H1 (cell line): ENCODE results near the gene CAMKK2. TPM values are rescaled to one million over a fixed set of nuclear protein-coding genes. Genes with fewer than 3 reads are reported as not detected.

Experiments used
- CTCF ChIA-PET: fragments of 300-600 bp; sonication (Branson Sonifier 250); formaldehyde crosslinking; loops from one replicate; lab custom pipeline; 2021; ENCODE audit not compliant: partially characterized antibody; lab: Charles Lee
- POLR2A ChIA-PET: fragments of 300-600 bp; sonication (Branson Sonifier 250); formaldehyde crosslinking; loops from one replicate; lab custom pipeline; 2021; ENCODE audit warnings: inconsistent platforms; ENCODE audit not compliant: partially characterized antibody; lab: Charles Lee
- DNase-seq, 2 experiments: peaks; one replicate each; pipeline versions ENCODE4 v3.0.0 to v3.0.0-alpha.2; 2010 to 2022; ENCODE audit warnings: low spot score in 2 of 2, low read depth in 1 of 2, mixed read lengths in 1 of 2
- FAIRE-seq: peaks from 2 replicates; lab custom pipeline; 2011; peaks lifted over from hg19 to GRCh38; lab: Jason Lieb, UNC
- H2AFZ ChIP-seq: 2 replicates; pipeline ENCODE4 v1.8.1; 2012; ENCODE audit warnings: low read length, inconsistent platforms
- H2AK5ac ChIP-seq: 2 replicates; pipeline ENCODE4 v1.6.1; 2013; ENCODE audit warnings: low read depth, low read length
- H2BK120ac ChIP-seq: replicated peaks from 2 replicates; pipeline ENCODE3; 2013; ENCODE audit warnings: low read depth, low read length, inconsistent platforms
- H2BK12ac ChIP-seq: 2 replicates; pipeline ENCODE4 v1.6.1; 2013; ENCODE audit warnings: low read depth, low read length
- H2BK15ac ChIP-seq: 2 replicates; pipeline ENCODE4 v1.6.1; 2013; ENCODE audit warnings: low read length
- H2BK20ac ChIP-seq: 2 replicates; pipeline ENCODE4 v1.6.1; 2013; ENCODE audit warnings: low read length
- H2BK5ac ChIP-seq: 2 replicates; pipeline ENCODE4 v1.6.1; 2013; ENCODE audit warnings: low read depth, low read length
- H3K14ac ChIP-seq: 2 replicates; pipeline ENCODE4 v1.6.1; 2013; ENCODE audit warnings: inconsistent platforms; ENCODE audit not compliant: insufficient read length
- H3K18ac ChIP-seq: 2 replicates; pipeline ENCODE4 v1.6.1; 2013; ENCODE audit warnings: low read length; ENCODE audit errors: extremely low read depth
- H3K23ac ChIP-seq: 2 replicates; pipeline ENCODE4 v1.6.1; 2013; ENCODE audit warnings: inconsistent platforms; ENCODE audit not compliant: insufficient read length
- H3K23me2 ChIP-seq: 2 replicates; pipeline ENCODE4 v1.6.1; 2013; ENCODE audit warnings: low read depth, low read length
- H3K27ac ChIP-seq: 2 replicates; pipeline ENCODE4 v1.6.1; 2011; ENCODE audit warnings: low read depth, low read length, inconsistent platforms
- H3K27me3 ChIP-seq, 4 experiments: replicated peaks in 1 of 4; 1 replicate in 1 of 4; 2 replicates in 3 of 4; pipeline versions ENCODE4 v1.6.1 to v1.8.1; 2011 to 2013; ENCODE audit warnings: low read length in 3 of 4, mild to moderate bottlenecking in 3 of 4, inconsistent platforms in 2 of 4, mixed read lengths in 2 of 4, moderate library complexity in 1 of 4; ENCODE audit not compliant: control insufficient read depth in 3 of 4, insufficient read depth in 3 of 4; ENCODE audit errors: extremely low read depth in 1 of 4
- H3K36me3 ChIP-seq, 4 experiments: 2 replicates each; pipeline versions ENCODE4 v1.6.1 to v1.8.1; 2011 to 2013; ENCODE audit warnings: mild to moderate bottlenecking in 4 of 4, low read length in 3 of 4, moderate library complexity in 2 of 4, control low read depth in 1 of 4, inconsistent platforms in 1 of 4; ENCODE audit not compliant: insufficient read depth in 4 of 4, control insufficient read depth in 2 of 4
- H3K4ac ChIP-seq: replicated peaks from 2 replicates; pipeline ENCODE3; 2013; ENCODE audit warnings: low read length, low read depth, mixed read lengths, inconsistent platforms; ENCODE audit not compliant: insufficient read length
- H3K4me1 ChIP-seq, 4 experiments: replicated peaks in 1 of 4; 1 replicate in 1 of 4; 2 replicates in 3 of 4; pipeline versions ENCODE4 v1.6.1 to v1.8.1; 2011 to 2013; ENCODE audit warnings: low read length in 3 of 4, inconsistent platforms in 2 of 4, mixed read lengths in 1 of 4; ENCODE audit not compliant: insufficient read depth in 4 of 4, control insufficient read depth in 3 of 4
- H3K4me2 ChIP-seq, 2 experiments: 2 replicates each; pipeline versions ENCODE4 v1.6.1 to v1.8.1; 2011 to 2013; ENCODE audit warnings: low read depth in 2 of 2, low read length in 2 of 2, control low read depth in 1 of 2, inconsistent platforms in 1 of 2, mild to moderate bottlenecking in 1 of 2; ENCODE audit not compliant: insufficient read depth in 1 of 2
- H3K4me3 ChIP-seq, 4 experiments: fragments of 200-600, 300-600 bp in 1 of 4; sonication (generic), shearing (Covaris generic), sonication (Bioruptor Twin) in 1 of 4; 2 replicates each; pipeline versions ENCODE4 v1.5.1 to v1.8.1; 2011 to 2016; ENCODE audit warnings: low read length in 4 of 4, low read depth in 3 of 4, control low read depth in 2 of 4, inconsistent platforms in 2 of 4, mild to moderate bottlenecking in 2 of 4, mixed read lengths in 1 of 4, moderate library complexity in 1 of 4; ENCODE audit not compliant: insufficient read depth in 2 of 4; ENCODE audit errors: extremely low read depth in 1 of 4
- H3K56ac ChIP-seq: replicated peaks from 2 replicates; pipeline ENCODE3; 2013; ENCODE audit warnings: low read depth, mild to moderate bottlenecking, mixed read lengths, low read length, inconsistent platforms; ENCODE audit not compliant: insufficient read length
- H3K79me1 ChIP-seq: 2 replicates; pipeline ENCODE4 v1.6.1; 2013; ENCODE audit warnings: low read depth, low read length, control low read depth
- H3K79me2 ChIP-seq, 2 experiments: 2 replicates each; pipeline versions ENCODE4 v1.6.1 to v1.8.1; 2012 to 2013; ENCODE audit warnings: low read length in 2 of 2, mild to moderate bottlenecking in 2 of 2, inconsistent platforms in 1 of 2; ENCODE audit not compliant: insufficient read depth in 2 of 2, control insufficient read depth in 1 of 2
- H3K9ac ChIP-seq, 4 experiments: replicated peaks in 1 of 4; 1 replicate in 1 of 4; 2 replicates in 3 of 4; pipeline versions ENCODE4 v1.6.1 to v1.8.1; 2011 to 2013; ENCODE audit warnings: low read depth in 3 of 4, low read length in 3 of 4, control low read depth in 2 of 4, mild to moderate bottlenecking in 2 of 4, moderate library complexity in 2 of 4, inconsistent platforms in 1 of 4; ENCODE audit errors: extremely low read depth in 1 of 4
- H3K9me3 ChIP-seq, 2 experiments: 2 replicates each; pipeline versions ENCODE4 v1.6.1 to v1.8.1; 2012 to 2013; ENCODE audit warnings: mild to moderate bottlenecking in 2 of 2, moderate library complexity in 2 of 2, control low read depth in 1 of 2, inconsistent platforms in 1 of 2, low read depth in 1 of 2, low read length in 1 of 2, mixed read lengths in 1 of 2; ENCODE audit not compliant: insufficient read depth in 2 of 2
- H4K20me1 ChIP-seq, 2 experiments: replicated peaks in 1 of 2; 2 replicates each; pipeline versions ENCODE3 to v1.8.1; 2011 to 2013; ENCODE audit warnings: inconsistent platforms in 2 of 2, low read length in 2 of 2, mild to moderate bottlenecking in 1 of 2; ENCODE audit not compliant: insufficient read depth in 2 of 2, control insufficient read depth in 1 of 2
- H4K5ac ChIP-seq: 2 replicates; pipeline ENCODE4 v1.6.1; 2013; ENCODE audit warnings: low read length, low read depth, mixed read lengths, inconsistent platforms; ENCODE audit not compliant: insufficient read length
- H4K8ac ChIP-seq: 2 replicates; pipeline ENCODE4 v1.8.0; 2013; ENCODE audit warnings: mild to moderate bottlenecking, moderate library complexity, low read length, inconsistent platforms; ENCODE audit not compliant: insufficient read depth; ENCODE audit errors: extremely low read depth
- H4K91ac ChIP-seq: replicated peaks from 2 replicates; pipeline ENCODE3; 2013; ENCODE audit warnings: low read length, mixed read lengths, inconsistent platforms; ENCODE audit not compliant: insufficient read length
- GTF2F1 ChIP-seq: IDR thresholded peaks from 2 replicates; pipeline ENCODE4 v1.6.1; 2012; ENCODE audit warnings: low read depth, low read length, improper control_type of control experiment, borderline replicate concordance
- POU5F1 ChIP-seq: IDR thresholded peaks from 2 replicates; pipeline ENCODE4 v1.6.1; 2011; ENCODE audit warnings: low read depth, mild to moderate bottlenecking, low read length, moderate library complexity
- SAP30 ChIP-seq: fragments of 300-600 bp; sonication (generic); IDR thresholded peaks from 2 replicates; pipeline ENCODE4 v1.7.1; 2012; ENCODE audit warnings: low read length, moderate library complexity, mild to moderate bottlenecking, inconsistent platforms; ENCODE audit not compliant: insufficient read depth, insufficient replicate concordance
- TAF1 ChIP-seq: IDR thresholded peaks from 2 replicates; pipeline ENCODE4 v1.6.1; 2011; ENCODE audit warnings: mild to moderate bottlenecking, low read depth, low read length
- WGBS, 2 experiments: shearing (Covaris generic) in 1 of 2; methylation state at CpG; one replicate each; pipeline versions ENCODE4 v1.1.6 to v1.1.7; 2013 to 2015; ENCODE audit warnings: low lambda C conversion rate in 2 of 2, mixed read lengths in 2 of 2, inconsistent platforms in 1 of 2, low coverage in 1 of 2, missing lambda C conversion rate in 1 of 2; ENCODE audit not compliant: insufficient replicate concordance in 2 of 2, insufficient coverage in 1 of 2, insufficient read length in 1 of 2; ENCODE audit errors: extremely low coverage in 1 of 2, missing lambda C conversion rate in 1 of 2; 5-methylcytosine and 5-hydroxymethylcytosine counted together
- polyA plus RNA-seq, 7 experiments: library from polyadenylated mRNA; depleted of rRNA in 3 of 7; stranded (reverse) in 5 of 7; unstranded in 2 of 7; fragments of >200 nt in 5 of 7; fragments of 200-250 nt in 2 of 7; gene quantifications; 1 replicate in 5 of 7; 2 replicates in 1 of 7; 4 replicates in 1 of 7; pipeline versions ENCODE4 v1.2.1 to v1.2.3, GENCODE V29; 2011 to 2013; ENCODE audit warnings: missing spikeins in 2 of 7, mixed read lengths in 2 of 7
- total RNA-seq: library from RNA; stranded (reverse); fragmentation: NEBNext Ultra II Directional; extraction: Animal tissue kit (Norgen Biotek cat#: 25700); gene quantifications from 2 replicates; pipeline ENCODE4 v1.2.1, GENCODE V29; 2021
- TF ChIP-seq, protein P1 (sequence below): IDR thresholded peaks from 2 replicates; pipeline ENCODE4 v1.6.1; 2012; ENCODE audit warnings: inconsistent platforms

The CAMKK2 gene
- total and polyA plus RNA-seq, 2 of the 8 experiments (the other 6 are each of a cell fraction or from before 2014, with no cell fraction given): 29.6 to 30.6 TPM

DNA sequence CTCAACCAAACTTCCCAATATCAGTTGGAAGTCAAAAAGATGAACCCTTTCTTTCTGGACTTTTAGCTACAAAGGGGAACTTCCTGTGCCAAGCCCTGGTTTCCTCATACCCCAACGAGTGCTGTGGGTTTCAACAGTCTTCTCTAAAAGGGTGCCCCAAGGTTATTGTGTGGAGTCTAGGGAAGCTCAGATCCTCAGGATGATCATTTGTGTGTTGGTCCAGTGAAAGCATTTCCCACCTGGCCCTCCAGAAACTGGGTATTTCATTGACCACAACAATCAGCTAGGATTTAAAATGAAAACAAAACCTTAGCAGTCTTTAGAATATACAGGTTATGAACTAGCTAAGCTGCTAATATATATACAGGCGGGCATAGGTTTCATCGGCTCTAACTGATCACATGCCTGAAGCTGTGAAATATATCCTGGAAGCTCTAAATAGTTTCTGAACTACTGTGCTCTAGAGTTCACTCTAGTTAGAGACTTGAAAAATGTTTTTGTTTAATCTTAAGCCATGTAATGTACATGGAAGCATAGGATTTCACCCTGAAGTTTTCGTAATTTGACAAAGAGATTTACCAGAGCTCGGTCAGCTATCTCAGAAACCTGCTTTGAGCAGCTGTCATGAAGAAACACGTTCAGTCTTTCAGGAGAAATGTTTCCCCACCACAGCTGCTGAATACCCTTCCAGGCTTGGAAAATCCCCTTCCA is 57.0 kb downstream of the CAMKK2 start:
- Histone ChIP-seq H2BK5ac (no peak overlapping the region), H2BK20ac (no peak overlapping the region), H3K79me1 (no peaks in the 10 kb centered on the region), H2BK15ac (no peak overlapping the region), H4K8ac (no peak overlapping the region), H3K56ac (no peak overlapping the region), H2AFZ (no peak overlapping the region), H3K23ac (no peak overlapping the region), H4K20me1 (peaks cover 0 to 2% of the 10 kb centered on the region in 2 experiments), H4K91ac (no peak overlapping the region), H3K9me3 (no peaks in the 10 kb centered on the region), H3K4me2 (no peak overlapping the region), H2AK5ac (no peak overlapping the region), H2BK120ac (no peak overlapping the region), H3K23me2 (no peaks in the 10 kb centered on the region; the same call in 1 of the 2 replicates), H3K9ac (no peak overlapping the region), H3K79me2 (no peaks in the 10 kb centered on the region), H3K18ac (no peak overlapping the region), H3K14ac (no peak overlapping the region), H3K27me3 (no peaks in the 10 kb centered on the region), H3K36me3 (peaks cover 0 to 14% (median 2%) of the 10 kb centered on the region in 4 experiments; a peak in 3 of 8 replicates), H3K4ac (no peak overlapping the region), H3K4me1 (peaks cover 0 to 16% (median 7%) of the 10 kb centered on the region in 4 experiments; a peak in 6 of 7 replicates), H2BK12ac (no peak overlapping the region), H3K27ac (peak overlapping the region; percentile 67; the same call in 1 of the 2 replicates), H4K5ac (no peak overlapping the region), H3K4me3 (no peak overlapping the region)
- DNase-seq (no peak), FAIRE-seq (no peak)
- WGBS, 2 experiments: 92% methylated on average over 6 of the region's 6 CpGs; no CpG with 5 or more reads in 1 of the 2 experiments
- ChIA-PET CTCF (interaction anchor here (0.6 to 2.1 kb wide), 13 partner anchors 8 to 745 kb away, joined by 3 to 24 read pairs (median 3); no protein-coding TSS in a partner anchor), POLR2A (interaction anchor here (0.6 to 1.5 kb wide), 7 partner anchors 9 to 161 kb away, joined by 3 to 5 read pairs (median 3); partner anchors contain the start of gene RNF34)
- no peak for TF ChIP-seq TAF1
- TF ChIP-seq SAP30: no peak
- TF ChIP-seq POU5F1: no peak
- TF ChIP-seq GTF2F1: no peak
- TF ChIP-seq, protein P1, sequence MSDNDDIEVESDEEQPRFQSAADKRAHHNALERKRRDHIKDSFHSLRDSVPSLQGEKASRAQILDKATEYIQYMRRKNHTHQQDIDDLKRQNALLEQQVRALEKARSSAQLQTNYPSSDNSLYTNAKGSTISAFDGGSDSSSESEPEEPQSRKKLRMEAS: no peak
